ENCODE measurements around the gene RAB42. TPM values are rescaled to one million over a fixed set of nuclear protein-coding genes. Genes with fewer than 3 reads are reported as not detected.

RAB42 gene
- total RNA-seq, 1 experiment from 2014 or later = 13.2 TPM

DNA sequence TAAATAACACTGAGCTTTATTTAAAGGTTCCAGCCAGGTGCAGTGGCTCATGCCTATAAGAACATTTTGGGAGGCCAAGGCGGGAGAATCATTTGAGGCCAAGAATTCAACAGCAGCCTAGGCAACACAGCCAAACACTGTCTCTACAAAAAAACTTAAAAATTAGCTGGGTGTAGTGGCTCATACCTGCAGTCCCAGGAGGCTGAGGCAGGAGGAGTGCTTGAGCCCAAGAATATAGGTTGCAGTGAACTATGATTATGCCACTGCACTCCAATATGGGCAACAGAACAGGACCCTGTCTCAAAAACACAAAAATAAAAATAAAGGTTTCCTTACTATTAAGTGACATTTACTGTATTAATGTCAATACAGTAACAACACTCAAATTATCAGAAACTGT is 48.7 kb downstream of the RAB42 start:
- DNase-seq = no peak
- Histone ChIP-seq H2BK12ac (ENCODE audit: insufficient read length, low read depth, low read length) (no peak overlapping the region), H3K56ac (ENCODE audit: insufficient read length, low read depth, low read length) (no peak overlapping the region), H4K91ac (ENCODE audit: insufficient read length, low read depth, low read length) (no peak overlapping the region), H2AFZ (ENCODE audit: low read length) (no peak overlapping the region), H3K79me1 (ENCODE audit: insufficient read depth, low read depth, low read length, poor library complexity, severe bottlenecking) (no peaks in the 10 kb centered on the region), H4K8ac (replicated peaks; ENCODE audit: insufficient read length, low read depth, low read length) (no peak overlapping the region), H3K4me2 (ENCODE audit: insufficient read depth, insufficient read length, low read length) (no peak overlapping the region), H3K18ac (ENCODE audit: insufficient read length, low read depth, low read length) (no peak overlapping the region), H4K20me1 (ENCODE audit: control insufficient read depth, insufficient read depth, insufficient read length) (no peaks in the 10 kb centered on the region), H3K27ac (ENCODE audit: insufficient read length, low read depth, low read length) (no peak overlapping the region), H4K5ac (ENCODE audit: insufficient read length, low read depth, low read length) (no peak overlapping the region), H3K23ac (ENCODE audit: insufficient read length, low read depth, low read length) (no peak overlapping the region), H2BK5ac (ENCODE audit: insufficient read length, low read length) (no peak overlapping the region), H3K4me1 (ENCODE audit: insufficient read depth, low read length) (no peaks in the 10 kb centered on the region; the same call in 1 of the 2 replicates), H3K9ac (ENCODE audit: extremely low read depth, insufficient read length, low read length) (no peak overlapping the region), H2BK120ac (ENCODE audit: low read depth, low read length, poor library complexity, severe bottlenecking) (no peak overlapping the region), H3K14ac (ENCODE audit: insufficient read depth, low read length) (no peak overlapping the region), H3K79me2 (ENCODE audit: insufficient read depth, low read length) (no peaks in the 10 kb centered on the region; the same call in 1 of the 2 replicates), H3K27me3 (ENCODE audit: insufficient read depth, low read length) (no peaks in the 10 kb centered on the region), H2BK15ac (ENCODE audit: low read depth, low read length) (no peak overlapping the region), H2AK5ac (ENCODE audit: insufficient read length, low read length) (no peak overlapping the region), H2BK20ac (ENCODE audit: low read depth, low read length, poor library complexity, severe bottlenecking) (no peak overlapping the region), H3T11ph (ENCODE audit: low read length) (no peak overlapping the region), H3K23me2 (ENCODE audit: insufficient read length, low read depth, low read length, poor library complexity, severe bottlenecking) (peaks cover 15% of the 10 kb centered on the region), H3K9me3 (ENCODE audit: control insufficient read depth, low read depth, low read length) (no peaks in the 10 kb centered on the region), H3K4ac (ENCODE audit: low read depth, low read length) (no peak overlapping the region)
- Mint-ChIP-seq H3K9me3 (no peaks in the 10 kb centered on the region; a peak in 1 of 5 replicates), H3K27me3 (ENCODE audit: low read depth) (no peaks in the 10 kb centered on the region), H3K27ac (no peak overlapping the region), H3K4me1 (peaks cover 13 to 23% of the 10 kb centered on the region in 2 experiments), H3K36me3 (ENCODE audit: insufficient read depth in 1 of 3, low read depth in 3 of 3) (peaks cover 0 to 4% (median 0%) of the 10 kb centered on the region in 3 experiments; a peak in 1 of 7 replicates), H3K4me3 (peak overlapping the region; percentile 98 to 99; a peak in 2 of 5 replicates)
- no CpG with 5 or more reads among the region's 1 CpG for WGBS (ENCODE audit: extremely low coverage, insufficient read length, low lambda C conversion rate)
- TF ChIP-seq, protein P1, sequence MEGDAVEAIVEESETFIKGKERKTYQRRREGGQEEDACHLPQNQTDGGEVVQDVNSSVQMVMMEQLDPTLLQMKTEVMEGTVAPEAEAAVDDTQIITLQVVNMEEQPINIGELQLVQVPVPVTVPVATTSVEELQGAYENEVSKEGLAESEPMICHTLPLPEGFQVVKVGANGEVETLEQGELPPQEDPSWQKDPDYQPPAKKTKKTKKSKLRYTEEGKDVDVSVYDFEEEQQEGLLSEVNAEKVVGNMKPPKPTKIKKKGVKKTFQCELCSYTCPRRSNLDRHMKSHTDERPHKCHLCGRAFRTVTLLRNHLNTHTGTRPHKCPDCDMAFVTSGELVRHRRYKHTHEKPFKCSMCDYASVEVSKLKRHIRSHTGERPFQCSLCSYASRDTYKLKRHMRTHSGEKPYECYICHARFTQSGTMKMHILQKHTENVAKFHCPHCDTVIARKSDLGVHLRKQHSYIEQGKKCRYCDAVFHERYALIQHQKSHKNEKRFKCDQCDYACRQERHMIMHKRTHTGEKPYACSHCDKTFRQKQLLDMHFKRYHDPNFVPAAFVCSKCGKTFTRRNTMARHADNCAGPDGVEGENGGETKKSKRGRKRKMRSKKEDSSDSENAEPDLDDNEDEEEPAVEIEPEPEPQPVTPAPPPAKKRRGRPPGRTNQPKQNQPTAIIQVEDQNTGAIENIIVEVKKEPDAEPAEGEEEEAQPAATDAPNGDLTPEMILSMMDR (conservative IDR thresholded peaks at IDR 0.05) = peak; percentile 49

Data from H9 (cell line).